LNCAP (cell line): ENCODE results near the gene TUBB4A.

ENCODE experiments used
- CTCF ChIP-seq: fragments of 450-650 bp; IDR thresholded peaks from 2 replicates; pipeline ENCODE4 v1.5.1; 2017; ENCODE audit warnings: mild to moderate bottlenecking

Gene TUBB4A

GRCh38 chr19:6503407-6504201, 1.5 kb upstream of the TUBB4A start:
- no peak for TF ChIP-seq CTCF

DNA sequence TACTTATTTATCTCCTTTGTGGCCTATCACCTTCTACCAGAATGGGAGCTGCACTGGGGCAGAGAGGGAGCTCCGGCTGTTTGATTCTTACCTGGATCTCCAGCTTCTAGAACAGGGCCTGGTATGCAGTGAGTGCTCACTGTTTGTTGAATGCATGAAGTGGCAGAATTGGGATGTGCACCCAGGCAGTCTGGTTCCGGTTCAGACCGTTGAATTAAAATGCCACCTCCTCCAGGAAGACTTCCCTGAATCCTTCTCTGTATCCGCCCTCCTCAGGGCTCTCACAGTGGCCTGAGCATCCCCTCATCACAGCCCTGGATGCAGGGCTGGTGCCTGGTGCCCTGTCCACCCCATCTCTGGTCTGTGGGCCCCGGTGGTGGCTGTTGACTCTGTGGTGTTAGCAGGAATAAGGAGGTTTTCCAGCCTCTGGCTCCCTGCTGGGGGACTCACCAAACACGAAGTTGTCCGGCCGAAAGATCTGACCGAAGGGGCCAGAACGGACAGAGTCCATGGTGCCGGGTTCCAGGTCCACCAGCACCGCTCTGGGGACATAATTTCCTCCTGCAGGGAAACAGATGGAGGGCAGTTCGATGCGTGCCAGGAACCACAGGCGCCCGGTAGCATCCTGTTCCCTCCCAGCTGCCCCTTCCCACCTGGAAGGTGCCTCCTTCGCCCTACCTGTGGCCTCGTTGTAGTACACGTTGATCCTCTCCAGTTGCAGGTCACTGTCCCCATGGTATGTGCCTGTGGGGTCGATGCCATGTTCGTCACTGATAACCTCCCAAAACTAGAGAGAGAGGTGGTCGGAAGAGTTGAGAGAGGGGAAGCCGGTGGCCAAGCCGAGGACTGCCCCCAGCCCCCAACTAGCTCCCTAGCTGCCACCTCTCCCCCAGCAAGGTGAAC, 1.0 kb downstream of the TUBB4A start:
- TF ChIP-seq CTCF: no peak

- TF ChIP-seq CTCF: no peak
Measured at GRCh38 chr19:6499052-6499790, 2.9 kb downstream of the TUBB4A start.

DNA sequence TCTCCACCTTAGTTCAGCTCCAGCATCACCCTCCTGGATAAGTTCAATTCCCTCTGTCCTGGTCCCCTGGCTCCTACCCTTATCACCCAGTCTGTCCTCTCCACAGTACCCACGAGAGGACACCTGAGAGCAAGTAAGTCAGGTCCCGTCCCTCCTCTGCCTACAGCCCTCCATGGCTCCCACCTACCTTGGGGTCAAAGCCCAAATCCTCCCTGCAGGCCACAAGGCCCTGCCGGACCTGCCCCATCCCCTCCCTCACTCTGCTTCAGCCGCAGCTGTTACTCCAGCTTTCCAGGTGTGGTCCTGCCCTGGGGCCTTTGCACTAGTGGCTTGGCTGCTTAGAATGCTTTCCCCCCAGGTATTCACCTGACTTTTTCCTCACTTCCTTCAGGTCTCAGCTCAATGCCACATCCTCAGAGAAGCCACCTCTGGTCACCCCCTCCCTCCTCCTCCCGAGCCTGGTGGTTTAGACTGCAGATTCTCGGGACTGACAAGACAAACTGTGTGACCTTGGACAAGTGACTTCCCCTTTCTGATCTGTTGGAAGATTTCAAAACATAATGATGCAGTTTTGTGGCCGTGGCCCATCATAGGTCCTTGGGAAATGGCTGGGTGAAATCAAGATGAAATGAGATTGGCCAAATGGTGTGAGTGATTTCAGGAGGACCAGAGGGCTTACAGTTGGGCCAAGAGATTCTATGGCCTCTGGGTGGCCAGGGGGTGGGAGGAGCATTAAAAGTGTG, 3.6 kb downstream of the TUBB4A start:
- no peak for TF ChIP-seq CTCF

- no peak for TF ChIP-seq CTCF
Measured at GRCh38 chr19:6495947-6496346, 6.2 kb downstream of the TUBB4A start.

DNA sequence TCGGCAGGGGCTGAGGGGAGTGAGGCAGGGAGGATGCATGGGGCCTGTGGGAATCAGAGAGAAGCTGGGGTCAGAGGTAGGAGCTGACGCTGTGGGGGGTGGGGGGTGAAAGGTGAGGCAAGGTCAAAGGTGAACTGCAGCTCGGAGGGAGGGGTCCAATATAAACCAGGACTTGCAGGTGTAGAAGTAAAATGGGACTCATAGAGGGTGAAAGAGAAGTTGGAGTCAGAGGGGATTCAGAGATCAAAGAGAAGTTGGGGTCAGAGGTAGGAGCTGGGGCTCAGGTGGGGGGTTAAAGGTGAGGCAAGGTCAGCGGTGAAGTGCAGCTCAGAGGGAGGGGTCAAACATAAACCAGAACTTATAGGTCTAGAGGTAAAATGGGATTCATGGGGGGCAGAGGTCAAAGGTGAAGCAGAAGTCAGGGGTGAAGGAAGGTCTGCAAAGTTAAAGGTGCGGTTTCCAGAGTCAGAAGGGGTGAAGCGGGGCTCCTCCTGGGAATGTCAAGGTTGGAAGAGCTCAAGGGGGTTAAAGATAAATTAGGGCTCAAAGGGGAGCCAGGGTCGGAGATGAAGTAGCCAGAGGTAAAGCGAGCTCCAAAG, 7.6 kb downstream of the TUBB4A start:
- TF ChIP-seq CTCF: no peak
